K562 (cell line): Measurements from ENCODE around the gene IGDCC3. TPM values are rescaled to one million over a fixed set of nuclear protein-coding genes. Genes with fewer than 3 reads are reported as not detected.

Experiments
- ATAC-seq: fragments of 200-7000 bp; cut with Tn5 transposase; 3 replicates; pipeline ENCODE4 v1.9.1; 2020; ENCODE audit warnings: moderate library complexity
- BruUV-seq: library from RNA; stranded (reverse); fragments of 400-500 nt; replicated peaks from 2 replicates; lab custom pipeline; 2021; lab: Mats Ljungman, UMichigan
- CTCF ChIA-PET: fragments of 300-600 bp; formaldehyde crosslinking; extraction: SDS; loops from one replicate; lab custom pipeline; 2021; ENCODE audit warnings: low intra/inter-chr PET ratio; lab: Yijun Ruan, JAX
- POLR2A ChIA-PET: fragments of 300-600, 350-650 bp; sonication (Branson Sonifier 250); formaldehyde crosslinking; extraction: SDS; loops from one replicate; lab custom pipeline; 2021; ENCODE audit warnings: antibody characterized with exemption, inconsistent platforms; lab: Yijun Ruan, JAX
- DNase-seq, 4 experiments: peaks; one replicate each; pipeline versions ENCODE4 v3.0.0 to v3.0.0-alpha.2; 2011 to 2018; ENCODE audit warnings: low spot score in 3 of 4, mixed read lengths in 3 of 4; ENCODE audit errors: extremely low read depth in 1 of 4
- FAIRE-seq: peaks from 2 replicates; lab custom pipeline; 2011; peaks lifted over from hg19 to GRCh38; lab: Jason Lieb, UNC
- H2AFZ ChIP-seq: 2 replicates; pipeline ENCODE4 v1.6.0; 2011; ENCODE audit warnings: low read depth, low read length, control low read depth, inconsistent platforms
- H3K27ac ChIP-seq: fragments of 200-600 bp; 3 replicates; pipeline ENCODE4 v1.8.0; 2011; ENCODE audit warnings: low read depth, mild to moderate bottlenecking, control low read depth, inconsistent platforms, low read length, moderate library complexity, mixed read lengths; ENCODE audit errors: extremely low read depth
- H3K27me3 ChIP-seq, 2 experiments: fragments of 300-600 bp in 1 of 2; 2 replicates in 1 of 2; 3 replicates in 1 of 2; pipeline versions ENCODE4 v1.6.0 to v1.8.0; 2011; ENCODE audit warnings: inconsistent platforms in 2 of 2, low read length in 2 of 2, mild to moderate bottlenecking in 1 of 2, mixed read lengths in 1 of 2, moderate library complexity in 1 of 2; ENCODE audit not compliant: control insufficient read depth in 2 of 2, insufficient read depth in 2 of 2
- H3K36me3 ChIP-seq: fragments of 300-600 bp; 3 replicates; pipeline ENCODE4 v1.8.0; 2011; ENCODE audit warnings: mild to moderate bottlenecking, low read length, inconsistent platforms; ENCODE audit not compliant: control insufficient read depth, insufficient read depth
- H3K4me1 ChIP-seq, 2 experiments: fragments of 200-600 bp in 1 of 2; replicated peaks in 1 of 2; 2 replicates in 1 of 2; 3 replicates in 1 of 2; pipeline versions ENCODE4 v1.5.1 to v1.8.0; 2011; ENCODE audit warnings: inconsistent platforms in 2 of 2, low read length in 2 of 2, mild to moderate bottlenecking in 1 of 2, mixed read lengths in 1 of 2, moderate library complexity in 1 of 2; ENCODE audit not compliant: control insufficient read depth in 2 of 2, insufficient read depth in 2 of 2
- H3K4me2 ChIP-seq: 2 replicates; pipeline ENCODE4 v1.6.1; 2011; ENCODE audit warnings: low read length, control low read depth, inconsistent platforms, mixed read lengths; ENCODE audit not compliant: insufficient read depth
- H3K4me3 ChIP-seq: fragments of 200-600 bp; sonication (generic), shearing (Covaris generic); 2 replicates; pipeline ENCODE4 v1.5.1; 2016; ENCODE audit warnings: control low read depth, inconsistent platforms
- H3K79me2 ChIP-seq: fragments of 200-600 bp; 3 replicates; pipeline ENCODE4 v1.8.0; 2011; ENCODE audit warnings: low read length, inconsistent platforms; ENCODE audit not compliant: control insufficient read depth, insufficient read depth
- H3K9ac ChIP-seq, 2 experiments: 2 replicates each; pipeline versions ENCODE4 v1.6.0 to v1.6.1; 2011; ENCODE audit warnings: low read depth in 2 of 2, low read length in 2 of 2, control low read depth in 1 of 2, inconsistent platforms in 1 of 2, mild to moderate bottlenecking in 1 of 2, mixed read lengths in 1 of 2; ENCODE audit not compliant: insufficient read depth in 1 of 2
- H3K9me1 ChIP-seq: one replicate; pipeline ENCODE4 v1.6.0; 2011; ENCODE audit warnings: inconsistent platforms, mild to moderate bottlenecking, low read length, moderate library complexity; ENCODE audit not compliant: control insufficient read depth, insufficient read depth
- H3K9me3 ChIP-seq: replicated peaks from 2 replicates; pipeline ENCODE4 v1.5.1; 2011; ENCODE audit warnings: low read depth, low read length, inconsistent platforms; ENCODE audit not compliant: control insufficient read depth, insufficient read depth
- H4K20me1 ChIP-seq: replicated peaks from 2 replicates; pipeline ENCODE4 v1.6.1; 2011; ENCODE audit warnings: low read length, inconsistent platforms, mixed read lengths; ENCODE audit not compliant: control insufficient read depth, insufficient read depth
- BDP1 ChIP-seq: IDR thresholded peaks from 3 replicates; pipeline ENCODE4 v1.6.1; 2011; ENCODE audit not compliant: insufficient read length, insufficient read depth
- ILF3 ChIP-seq: fragments of 450-650 bp; IDR thresholded peaks from 2 replicates; pipeline ENCODE4 v1.6.1; 2018; ENCODE audit warnings: antibody characterized with exemption, mild to moderate bottlenecking, moderate library complexity, borderline replicate concordance
- PHF21A ChIP-seq: fragments of 450-650 bp; IDR thresholded peaks from 2 replicates; pipeline ENCODE4 v1.6.1; 2017; ENCODE audit warnings: low read depth, borderline replicate concordance
- PML ChIP-seq: IDR thresholded peaks from 2 replicates; pipeline ENCODE4 v1.6.1; 2012; ENCODE audit warnings: low read length, inconsistent platforms
- WGBS: fragments of 100-300 bp; shearing (Covaris generic); methylation state at CpG from one replicate; pipeline ENCODE4 v1.1.6; 2016; ENCODE audit warnings: low coverage, mixed read lengths; ENCODE audit not compliant: insufficient coverage; ENCODE audit errors: missing lambda C conversion rate; 5-methylcytosine and 5-hydroxymethylcytosine counted together
- in situ Hi-C: fragments of 300-500 bp; cut with MboI; formaldehyde crosslinking; loops from 4 replicates; pipeline ENCODE4 v1.15.0; 2018; ENCODE audit warnings: inconsistent platforms, mixed read lengths
- intact Hi-C: fragments of 100-400 bp; cut with micrococcal nuclease; formaldehyde crosslinking; loops from 2 replicates; pipeline ENCODE4 v1.14.2; 2022
- polyA plus RNA-seq, 8 experiments: library from polyadenylated mRNA; depleted of rRNA in 4 of 8; stranded (reverse) in 5 of 8; unstranded in 3 of 8; fragments of >200 nt; fragmentation: Nextera tagmentation in 2 of 8; fragmentation: Illumina TruSeq in 1 of 8; extraction: Ambion mirVana in 2 of 8; extraction: Trizol in 1 of 8; gene quantifications; 2 replicates each; pipeline versions ENCODE4 v1.2.1 to v1.2.3, GENCODE V29; 2011 to 2014; ENCODE audit warnings: inconsistent platforms in 1 of 8, missing spikeins in 1 of 8
- total RNA-seq, 7 experiments: library from RNA; depleted of rRNA in 6 of 7; stranded (reverse); fragments of >200 nt in 6 of 7; fragmentation: Illumina TruSeq in 2 of 7; extraction: Trizol in 2 of 7; gene quantifications; 2 replicates each; pipeline versions ENCODE4 v1.2.1 to v1.2.3, GENCODE V29; 2011 to 2021; ENCODE audit warnings: low replicate concordance in 1 of 7
- TF ChIP-seq, protein P1 (sequence below): sonication (generic); formaldehyde crosslinking; IDR thresholded peaks from 2 replicates; pipeline ENCODE4 v1.8.0; 2022; ENCODE audit warnings: missing genetic modification reagents, mild to moderate bottlenecking, borderline replicate concordance
- TF ChIP-seq, protein P2 (sequence below): fragments of 200-800 bp; sonication (Bioruptor generic); IDR thresholded peaks from 2 replicates; pipeline ENCODE4 v1.6.1; 2017; ENCODE audit warnings: missing genetic modification characterization, missing compliant biosample characterization

IGDCC3 gene
- total and polyA plus RNA-seq, 9 of the 15 experiments (the other 6 are each of a cell fraction or from before 2014, with no cell fraction given), result not detected

DNA sequence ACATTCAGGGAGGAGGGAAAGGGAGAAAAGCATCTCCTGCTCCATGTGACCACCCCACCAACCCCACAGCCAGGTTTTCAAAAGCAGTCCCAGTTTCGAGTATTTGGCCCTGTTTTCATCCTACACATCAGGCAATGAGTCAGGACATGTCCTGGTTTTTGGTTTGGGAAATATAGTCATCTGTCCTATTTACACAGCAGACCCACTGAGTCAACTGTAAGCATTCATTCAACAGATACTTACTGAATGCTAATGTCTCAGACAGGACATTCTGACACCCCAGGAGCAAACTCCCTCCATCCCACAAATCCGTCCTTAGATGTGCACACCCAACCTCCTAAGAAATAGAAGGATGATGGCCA, 32.9 kb downstream of the IGDCC3 start (continued):
- TF ChIP-seq, protein P1, sequence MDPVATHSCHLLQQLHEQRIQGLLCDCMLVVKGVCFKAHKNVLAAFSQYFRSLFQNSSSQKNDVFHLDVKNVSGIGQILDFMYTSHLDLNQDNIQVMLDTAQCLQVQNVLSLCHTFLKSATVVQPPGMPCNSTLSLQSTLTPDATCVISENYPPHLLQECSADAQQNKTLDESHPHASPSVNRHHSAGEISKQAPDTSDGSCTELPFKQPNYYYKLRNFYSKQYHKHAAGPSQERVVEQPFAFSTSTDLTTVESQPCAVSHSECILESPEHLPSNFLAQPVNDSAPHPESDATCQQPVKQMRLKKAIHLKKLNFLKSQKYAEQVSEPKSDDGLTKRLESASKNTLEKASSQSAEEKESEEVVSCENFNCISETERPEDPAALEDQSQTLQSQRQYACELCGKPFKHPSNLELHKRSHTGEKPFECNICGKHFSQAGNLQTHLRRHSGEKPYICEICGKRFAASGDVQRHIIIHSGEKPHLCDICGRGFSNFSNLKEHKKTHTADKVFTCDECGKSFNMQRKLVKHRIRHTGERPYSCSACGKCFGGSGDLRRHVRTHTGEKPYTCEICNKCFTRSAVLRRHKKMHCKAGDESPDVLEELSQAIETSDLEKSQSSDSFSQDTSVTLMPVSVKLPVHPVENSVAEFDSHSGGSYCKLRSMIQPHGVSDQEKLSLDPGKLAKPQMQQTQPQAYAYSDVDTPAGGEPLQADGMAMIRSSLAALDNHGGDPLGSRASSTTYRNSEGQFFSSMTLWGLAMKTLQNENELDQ (CRISPR knock-in tag), result no peak
- TF ChIP-seq BDP1, result no peak

DNA sequence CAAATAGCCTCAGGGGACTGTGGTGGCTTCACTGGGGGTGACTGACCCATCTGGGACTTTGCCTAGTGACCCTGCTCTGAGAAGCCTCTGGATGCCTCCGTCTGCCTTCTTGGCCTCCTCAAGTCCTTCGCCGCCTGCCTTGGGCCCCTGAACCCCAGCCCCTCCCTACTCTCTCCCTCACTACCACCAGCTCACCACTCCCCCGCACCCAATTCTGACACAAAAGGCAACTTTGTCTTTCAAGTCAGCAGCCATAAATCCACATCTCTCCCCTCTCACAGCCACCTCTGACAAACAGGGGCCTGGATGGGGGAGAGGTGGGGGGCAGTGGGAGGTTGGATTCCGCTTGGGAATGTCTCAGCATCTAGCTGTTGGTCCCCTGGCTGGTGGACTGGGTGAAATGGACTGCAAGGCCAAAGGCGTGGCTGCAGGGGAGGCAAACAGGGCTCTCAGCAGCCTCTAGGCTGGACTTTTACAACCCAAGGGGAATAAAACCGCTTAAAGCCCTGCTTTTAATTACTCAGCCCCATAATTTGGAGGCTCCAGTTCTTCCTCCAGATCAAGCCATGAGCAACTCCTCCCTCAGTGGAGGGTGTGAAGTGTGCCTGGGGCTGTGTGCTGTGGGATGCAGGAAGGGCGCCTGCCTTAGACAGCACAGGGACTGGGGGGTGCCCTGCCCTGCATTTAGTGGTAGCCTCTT, 33.4 kb downstream of the IGDCC3 start:
- no peak for TF ChIP-seq ILF3
- TF ChIP-seq, protein P2, sequence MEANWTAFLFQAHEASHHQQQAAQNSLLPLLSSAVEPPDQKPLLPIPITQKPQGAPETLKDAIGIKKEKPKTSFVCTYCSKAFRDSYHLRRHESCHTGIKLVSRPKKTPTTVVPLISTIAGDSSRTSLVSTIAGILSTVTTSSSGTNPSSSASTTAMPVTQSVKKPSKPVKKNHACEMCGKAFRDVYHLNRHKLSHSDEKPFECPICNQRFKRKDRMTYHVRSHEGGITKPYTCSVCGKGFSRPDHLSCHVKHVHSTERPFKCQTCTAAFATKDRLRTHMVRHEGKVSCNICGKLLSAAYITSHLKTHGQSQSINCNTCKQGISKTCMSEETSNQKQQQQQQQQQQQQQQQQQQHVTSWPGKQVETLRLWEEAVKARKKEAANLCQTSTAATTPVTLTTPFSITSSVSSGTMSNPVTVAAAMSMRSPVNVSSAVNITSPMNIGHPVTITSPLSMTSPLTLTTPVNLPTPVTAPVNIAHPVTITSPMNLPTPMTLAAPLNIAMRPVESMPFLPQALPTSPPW (CRISPR knock-in tag), result peak; percentile 41; the same call in 1 of the 2 replicates
- TF ChIP-seq PHF21A, result no peak
- no peak for TF ChIP-seq PML
- Histone ChIP-seq H3K36me3 (no peaks in the 10 kb centered on the region), H3K9me3 (no peaks in the 10 kb centered on the region), H3K79me2 (no peaks in the 10 kb centered on the region), H3K4me3 (no peak overlapping the region), H3K4me1 (peaks cover 5 to 7% of the 10 kb centered on the region in 2 experiments; a peak in 4 of 5 replicates), H4K20me1 (peaks cover 4% of the 10 kb centered on the region; the same call in 1 of the 2 replicates), H3K9ac (no peak overlapping the region), H3K9me1 (no peaks in the 10 kb centered on the region), H3K27me3 (peaks cover 25 to 30% of the 10 kb centered on the region in 2 experiments; a peak in 4 of 5 replicates), H3K27ac (no peak overlapping the region), H2AFZ (no peak overlapping the region), H3K4me2 (no peak overlapping the region)
- ChIA-PET POLR2A (interaction anchor here (0.7 kb wide), 1 partner anchor 47 kb away, joined by 4 read pairs; no protein-coding TSS in a partner anchor), CTCF (no interaction called here)
- WGBS, result 8% methylated on average over 5 of the region's 8 CpGs
- DNase-seq, result no peak
- intact Hi-C loops (no loop called here), in situ Hi-C loops (no loop called here)
- FAIRE-seq, result no peak
- no peak for ATAC-seq
- BruUV-seq, result no TSS peak
